ENCODE results near the gene ZC3HAV1. TPM values are rescaled to one million over a fixed set of nuclear protein-coding genes. Genes with fewer than 3 reads are reported as not detected.

Gene ZC3HAV1
- total and polyA plus RNA-seq, 5 donors from 2014 or later = 122 to 220 (median 154) TPM

GRCh38 chr7:139075871-139076686, 33.4 kb downstream of the ZC3HAV1 start:
- H3K36me3 Mint-ChIP-seq = peaks cover 63% of the 10 kb centered on the region
- ATAC-seq (ENCODE audit: low read depth in 2 of 2) = no peak
- no peak for DNase-seq
- Histone ChIP-seq H3K4me1 (ENCODE audit: control insufficient read depth, insufficient read depth, low read length, poor library complexity, severe bottlenecking) (peaks cover 36% of the 10 kb centered on the region), H3K27ac (ENCODE audit: insufficient read depth, low read length, poor library complexity, severe bottlenecking) (peak overlapping the region; percentile 82), H3K4me3 (ENCODE audit: low read depth, low read length) (no peak overlapping the region), H3K36me3 (ENCODE audit: control insufficient read depth, insufficient read depth, low read length) (peaks cover 93% of the 10 kb centered on the region), H3K27me3 (ENCODE audit: control insufficient read depth, insufficient read depth, low read length) (no peaks in the 10 kb centered on the region), H3K9me3 (ENCODE audit: control insufficient read depth in 2 of 2, low read length in 2 of 2) (no peaks in the 10 kb centered on the region)
- H3K4me1 Mint-ChIP-seq = peaks cover 30 to 76% (median 61%) of the 10 kb centered on the region in 4 donors
- H3K4me3 Mint-ChIP-seq = peak overlapping the region in 1 of 4 donors; percentile 58
- peak overlapping the region; percentile 29 to 65 (median 55) for H3K27ac Mint-ChIP-seq
- H3K27me3 Mint-ChIP-seq = no peaks in the 10 kb centered on the region
- H3K9me3 Mint-ChIP-seq = no peaks in the 10 kb centered on the region

- H3K4me1 Mint-ChIP-seq = peaks cover 24 to 68% (median 53%) of the 10 kb centered on the region in 4 donors
These were observed 34.4 kb downstream of the ZC3HAV1 start for GRCh38 chr7:139075031-139075652.

GRCh38 chr7:139072796-139073195, 36.7 kb downstream of the ZC3HAV1 start:
- Mint-ChIP-seq H3K4me3 (peak overlapping the region in 2 of 4 donors; percentile 7 to 63), H3K27ac (peak overlapping the region; percentile 77 to 87 (median 82)), H3K27me3 (no peaks in the 10 kb centered on the region), H3K4me1 (peaks cover 14 to 55% (median 40%) of the 10 kb centered on the region in 4 donors), H3K9me3 (no peaks in the 10 kb centered on the region), H3K36me3 (peaks cover 45% of the 10 kb centered on the region)
- Histone ChIP-seq H3K4me3 (ENCODE audit: low read depth, low read length) (peak overlapping the region; percentile 21), H3K27ac (ENCODE audit: insufficient read depth, low read length, poor library complexity, severe bottlenecking) (peak overlapping the region; percentile 48), H3K36me3 (ENCODE audit: control insufficient read depth, insufficient read depth, low read length) (peaks cover 89% of the 10 kb centered on the region), H3K9me3 (ENCODE audit: control insufficient read depth in 2 of 2, low read length in 2 of 2) (no peaks in the 10 kb centered on the region), H3K4me1 (ENCODE audit: control insufficient read depth, insufficient read depth, low read length, poor library complexity, severe bottlenecking) (peaks cover 14% of the 10 kb centered on the region), H3K27me3 (ENCODE audit: control insufficient read depth, insufficient read depth, low read length) (no peaks in the 10 kb centered on the region)
- ATAC-seq (ENCODE audit: low read depth in 2 of 2) (no peak), DNase-seq (no peak)

More at GRCh38 chr7:139075031-139075652, 34.4 kb downstream of the ZC3HAV1 start:
- Histone ChIP-seq H3K36me3 (ENCODE audit: control insufficient read depth, insufficient read depth, low read length) (peaks cover 91% of the 10 kb centered on the region), H3K4me3 (ENCODE audit: low read depth, low read length) (peak overlapping the region; percentile 27), H3K9me3 (ENCODE audit: control insufficient read depth in 2 of 2, low read length in 2 of 2) (no peaks in the 10 kb centered on the region), H3K27me3 (ENCODE audit: control insufficient read depth, insufficient read depth, low read length) (no peaks in the 10 kb centered on the region), H3K27ac (ENCODE audit: insufficient read depth, low read length, poor library complexity, severe bottlenecking) (peak overlapping the region; percentile 82), H3K4me1 (ENCODE audit: control insufficient read depth, insufficient read depth, low read length, poor library complexity, severe bottlenecking) (peaks cover 28% of the 10 kb centered on the region)
- H3K4me3 Mint-ChIP-seq = peak overlapping the region; percentile 5 to 79 (median 69)
- H3K9me3 Mint-ChIP-seq = no peaks in the 10 kb centered on the region
- peaks cover 54% of the 10 kb centered on the region for H3K36me3 Mint-ChIP-seq
- no peaks in the 10 kb centered on the region for H3K27me3 Mint-ChIP-seq
- H3K27ac Mint-ChIP-seq = peak overlapping the region; percentile 35 to 93 (median 64)
- DNase-seq (peak; percentile 64 to 86 (median 79)), ATAC-seq (ENCODE audit: low read depth in 2 of 2) (peak; percentile 82 to 86)

- Mint-ChIP-seq H3K9me3 (no peaks in the 10 kb centered on the region), H3K4me1 (peaks cover 16 to 60% (median 38%) of the 10 kb centered on the region in 4 donors), H3K27me3 (no peaks in the 10 kb centered on the region), H3K27ac (peak overlapping the region; percentile 63 to 87 (median 82)), H3K36me3 (peaks cover 50% of the 10 kb centered on the region), H3K4me3 (peak overlapping the region in 3 of 4 donors; percentile 7 to 41 (median 21))
- ATAC-seq (ENCODE audit: low read depth in 2 of 2) (no peak), DNase-seq (no peak)
- Histone ChIP-seq H3K27ac (ENCODE audit: insufficient read depth, low read length, poor library complexity, severe bottlenecking) (peak overlapping the region; percentile 48), H3K4me1 (ENCODE audit: control insufficient read depth, insufficient read depth, low read length, poor library complexity, severe bottlenecking) (peaks cover 14% of the 10 kb centered on the region), H3K9me3 (ENCODE audit: control insufficient read depth in 2 of 2, low read length in 2 of 2) (no peaks in the 10 kb centered on the region), H3K27me3 (ENCODE audit: control insufficient read depth, insufficient read depth, low read length) (no peaks in the 10 kb centered on the region), H3K36me3 (ENCODE audit: control insufficient read depth, insufficient read depth, low read length) (peaks cover 89% of the 10 kb centered on the region), H3K4me3 (ENCODE audit: low read depth, low read length) (no peak overlapping the region)
These were observed 37.8 kb downstream of the ZC3HAV1 start for GRCh38 chr7:139071680-139072079.

GRCh38 chr7:139068544-139069399, 40.7 kb downstream of the ZC3HAV1 start:
- Mint-ChIP-seq H3K4me3 (peak overlapping the region in 1 of 4 donors; percentile 43), H3K27me3 (no peaks in the 10 kb centered on the region), H3K9me3 (no peaks in the 10 kb centered on the region), H3K4me1 (peaks cover 12 to 67% (median 37%) of the 10 kb centered on the region in 4 donors), H3K27ac (peak overlapping the region in 2 of 3 donors; percentile 14 to 73), H3K36me3 (peaks cover 60% of the 10 kb centered on the region)
- Histone ChIP-seq H3K36me3 (ENCODE audit: control insufficient read depth, insufficient read depth, low read length) (peaks cover 92% of the 10 kb centered on the region), H3K4me3 (ENCODE audit: low read depth, low read length) (no peak overlapping the region), H3K4me1 (ENCODE audit: control insufficient read depth, insufficient read depth, low read length, poor library complexity, severe bottlenecking) (peaks cover 11% of the 10 kb centered on the region), H3K27me3 (ENCODE audit: control insufficient read depth, insufficient read depth, low read length) (no peaks in the 10 kb centered on the region), H3K27ac (ENCODE audit: insufficient read depth, low read length, poor library complexity, severe bottlenecking) (no peak overlapping the region), H3K9me3 (ENCODE audit: control insufficient read depth in 2 of 2, low read length in 2 of 2) (no peaks in the 10 kb centered on the region)
- ATAC-seq (ENCODE audit: low read depth in 2 of 2) = no peak
- DNase-seq = no peak

- DNase-seq (no peak), ATAC-seq (ENCODE audit: low read depth in 2 of 2) (no peak)
- Mint-ChIP-seq H3K27me3 (no peaks in the 10 kb centered on the region), H3K27ac (peak overlapping the region in 1 of 3 donors; percentile 76), H3K9me3 (no peaks in the 10 kb centered on the region), H3K4me3 (peak overlapping the region in 1 of 4 donors; percentile 73), H3K4me1 (peaks cover 12 to 67% (median 33%) of the 10 kb centered on the region in 4 donors), H3K36me3 (peaks cover 64% of the 10 kb centered on the region)
- H3K4me1 ChIP-seq (ENCODE audit: control insufficient read depth, insufficient read depth, low read length, poor library complexity, severe bottlenecking) = peaks cover 10% of the 10 kb centered on the region
- H3K9me3 ChIP-seq (ENCODE audit: control insufficient read depth in 2 of 2, low read length in 2 of 2) = no peaks in the 10 kb centered on the region
- no peak overlapping the region for H3K4me3 ChIP-seq (ENCODE audit: low read depth, low read length)
- H3K27me3 ChIP-seq (ENCODE audit: control insufficient read depth, insufficient read depth, low read length) = no peaks in the 10 kb centered on the region
- peaks cover 94% of the 10 kb centered on the region for H3K36me3 ChIP-seq (ENCODE audit: control insufficient read depth, insufficient read depth, low read length)
- H3K27ac ChIP-seq (ENCODE audit: insufficient read depth, low read length, poor library complexity, severe bottlenecking) = no peak overlapping the region
These were observed 43.2 kb downstream of the ZC3HAV1 start for GRCh38 chr7:139066315-139066714.

- no peaks in the 10 kb centered on the region for H3K27me3 ChIP-seq (ENCODE audit: control insufficient read depth, insufficient read depth, low read length)
- peaks cover 19% of the 10 kb centered on the region for H3K4me1 ChIP-seq (ENCODE audit: control insufficient read depth, insufficient read depth, low read length, poor library complexity, severe bottlenecking)
- no peaks in the 10 kb centered on the region for H3K9me3 ChIP-seq (ENCODE audit: control insufficient read depth in 2 of 2, low read length in 2 of 2)
- peaks cover 20 to 76% (median 40%) of the 10 kb centered on the region in 4 donors for H3K4me1 Mint-ChIP-seq
- peak overlapping the region in 1 of 4 donors; percentile 35 for H3K4me3 Mint-ChIP-seq
- no peaks in the 10 kb centered on the region for H3K27me3 Mint-ChIP-seq
- DNase-seq (no peak), ATAC-seq (ENCODE audit: low read depth in 2 of 2) (no peak)
- no peak overlapping the region for H3K4me3 ChIP-seq (ENCODE audit: low read depth, low read length)
- H3K9me3 Mint-ChIP-seq = no peaks in the 10 kb centered on the region
- H3K27ac ChIP-seq (ENCODE audit: insufficient read depth, low read length, poor library complexity, severe bottlenecking) = no peak overlapping the region
- H3K36me3 Mint-ChIP-seq = peaks cover 73% of the 10 kb centered on the region
- peaks cover 95% of the 10 kb centered on the region for H3K36me3 ChIP-seq (ENCODE audit: control insufficient read depth, insufficient read depth, low read length)
- peak overlapping the region in 2 of 3 donors; percentile 7 to 66 for H3K27ac Mint-ChIP-seq
These were observed 44.2 kb downstream of the ZC3HAV1 start for GRCh38 chr7:139065323-139065722.
